Posterior vena cava (tissue), 2 donors: ENCODE measurements around the gene PTGER2. TPM values are rescaled to one million over a fixed set of nuclear protein-coding genes. Genes with fewer than 3 reads are reported as not detected.

ENCODE experiments used
- DNase-seq: peaks from one replicate; pipeline ENCODE4 v3.0.0-alpha.2; 2020; ENCODE audit warnings: low spot score
- intact Hi-C, 2 donors: fragments of 100-400 bp; cut with DNase I; formaldehyde crosslinking; loops; one replicate each; pipeline versions ENCODE4 v1.14.1 to v1.14.2; 2022 to 2023
- total RNA-seq, 2 donors: library from RNA; stranded (reverse); fragmentation: NEBNext Ultra II Directional; extraction: Animal tissue kit (Norgen Biotek cat#: 25700); gene quantifications; one replicate each; pipeline ENCODE4 v1.2.1, GENCODE V29; 2021
- donor health status: DM: yes; HTN: yes; CAD: no.
- donor health status: DM: yes; HTN: yes; CAD: no.

PTGER2 gene
- total RNA-seq, 2 donors from 2014 or later, result 5.3 to 7.4 TPM

- intact Hi-C loops, result loop anchor here in 1 of 2 donors (5.0 kb wide), 1 partner anchor 174 kb away; no protein-coding TSS in a partner anchor
- DNase-seq, result no peak
Observed at GRCh38 chr14:52298795-52299194, 15.3 kb upstream of the PTGER2 start.

GRCh38 chr14:52299692-52300278 lies 14.3 kb upstream of the PTGER2 start:
- DNase-seq, result no peak
- intact Hi-C loops, result loop anchor here in 1 of 2 donors (5.0 kb wide), 1 partner anchor 173 kb away; no protein-coding TSS in a partner anchor

GRCh38 chr14:52303236-52303635 lies 10.9 kb upstream of the PTGER2 start:
- intact Hi-C loops, result no loop called here
- DNase-seq, result no peak

GRCh38 chr14:52304248-52304904 lies 9.7 kb upstream of the PTGER2 start:
- no peak for DNase-seq
- intact Hi-C loops, result no loop called here

- DNase-seq, result no peak
- intact Hi-C loops, result no loop called here
Observed at GRCh38 chr14:52305014-52305413, 9.1 kb upstream of the PTGER2 start.

GRCh38 chr14:52307376-52307775 lies 6.7 kb upstream of the PTGER2 start:
- intact Hi-C loops, result no loop called here
- no peak for DNase-seq

- intact Hi-C loops, result no loop called here
Observed at GRCh38 chr14:52307905-52308304, 6.2 kb upstream of the PTGER2 start.

GRCh38 chr14:52310541-52310940 lies 3.6 kb upstream of the PTGER2 start:
- intact Hi-C loops, result loop anchor here in 1 of 2 donors (10.0 kb wide), 1 partner anchor 164 kb away; no protein-coding TSS in a partner anchor
- no peak for DNase-seq

More at GRCh38 chr14:52307905-52308304, 6.2 kb upstream of the PTGER2 start:
- DNase-seq, result no peak

- intact Hi-C loops, result loop anchor here in 1 of 2 donors (10.0 kb wide), 1 partner anchor 162 kb away; no protein-coding TSS in a partner anchor
Observed at GRCh38 chr14:52312931-52313355, 1.2 kb upstream of the PTGER2 start.

GRCh38 chr14:52313462-52313861 lies 650 bp upstream of the PTGER2 start:
- intact Hi-C loops, result loop anchor here in 1 of 2 donors (10.0 kb wide), 1 partner anchor 161 kb away; no protein-coding TSS in a partner anchor
- DNase-seq, result no peak

More at GRCh38 chr14:52312931-52313355, 1.2 kb upstream of the PTGER2 start:
- DNase-seq, result no peak

GRCh38 chr14:52314595-52315354 lies 663 bp downstream of the PTGER2 start:
- peak; percentile 84 for DNase-seq
- intact Hi-C loops, result loop anchor here in 1 of 2 donors (10.0 kb wide), 1 partner anchor 160 kb away; no protein-coding TSS in a partner anchor

- no peak for DNase-seq
- intact Hi-C loops, result loop anchor here in 1 of 2 donors (10.0 kb wide), 1 partner anchor 159 kb away; no protein-coding TSS in a partner anchor
Observed at GRCh38 chr14:52315355-52315718, 1.2 kb downstream of the PTGER2 start.

- intact Hi-C loops, result loop anchor here in 1 of 2 donors (10.0 kb wide), 1 partner anchor 157 kb away; no protein-coding TSS in a partner anchor
- DNase-seq, result no peak
Observed at GRCh38 chr14:52318062-52318461, 4.0 kb downstream of the PTGER2 start.

- no peak for DNase-seq
- intact Hi-C loops, result loop anchor here in 1 of 2 donors (10.0 kb wide), 1 partner anchor 156 kb away; no protein-coding TSS in a partner anchor
Observed at GRCh38 chr14:52318826-52319645, 4.9 kb downstream of the PTGER2 start.

- intact Hi-C loops, result loop anchor here in 1 of 2 donors (10.0 kb wide), 1 partner anchor 155 kb away; no protein-coding TSS in a partner anchor
- DNase-seq, result no peak
Observed at GRCh38 chr14:52319919-52320318, 5.8 kb downstream of the PTGER2 start.

- intact Hi-C loops, result no loop called here
- DNase-seq, result no peak
Observed at GRCh38 chr14:52325126-52325525, 11.0 kb downstream of the PTGER2 start.

GRCh38 chr14:52325630-52326029 lies 11.5 kb downstream of the PTGER2 start:
- intact Hi-C loops, result no loop called here
- no peak for DNase-seq

GRCh38 chr14:52327374-52328226 lies 13.5 kb downstream of the PTGER2 start:
- intact Hi-C loops, result no loop called here
- DNase-seq, result no peak
